Astrocyte of the spinal cord (primary cell): Measurements from ENCODE around the gene S100A14.

Source experiments
- DNase-seq: peaks from one replicate; pipeline ENCODE4 v3.0.0; 2011; ENCODE audit warnings: low read depth, low spot score
- H3K4me3 ChIP-seq: 2 replicates; pipeline ENCODE4 v1.5.1; 2011; ENCODE audit warnings: low read depth, mild to moderate bottlenecking, low read length, moderate library complexity
- CTCF ChIP-seq: IDR thresholded peaks from 2 replicates; pipeline ENCODE4 v1.5.1; 2012; ENCODE audit warnings: low read depth, mild to moderate bottlenecking, low read length, inconsistent platforms
- in situ Hi-C: cut with HindIII; loops from 2 replicates; pipeline ENCODE4 v1.10.0; 2017; ENCODE audit warnings: low sequenced_read_pairs

S100A14 gene

GRCh38 chr1:153658400-153659174 lies 42.5 kb upstream of the S100A14 start, which contains the start of gene SNAPIN:
TSS of gene SNAPIN (plus strand) at chr1:153658703. CDS start at chr1:153658744, 41 bp downstream.
- DNase-seq: peak; percentile 88
- peak within 1 kb of the TSS; percentile 70 for H3K4me3 ChIP-seq
- in situ Hi-C loops: no loop called here
- TF ChIP-seq CTCF: peak; percentile 19

- TF ChIP-seq CTCF: no peak
- in situ Hi-C loops: no loop called here
- DNase-seq: no peak
- H3K4me3 ChIP-seq: no peak overlapping the region
Observed at GRCh38 chr1:153655333-153655732, 39.2 kb upstream of the S100A14 start.

GRCh38 chr1:153652805-153653500 lies 36.8 kb upstream of the S100A14 start:
- no peak overlapping the region for H3K4me3 ChIP-seq
- in situ Hi-C loops: no loop called here
- TF ChIP-seq CTCF: no peak
- peak; percentile 42 for DNase-seq

- TF ChIP-seq CTCF: no peak
- in situ Hi-C loops: no loop called here
- DNase-seq: no peak
- H3K4me3 ChIP-seq: no peak overlapping the region
Observed at GRCh38 chr1:153651771-153652170, 35.6 kb upstream of the S100A14 start.

- in situ Hi-C loops: no loop called here
- DNase-seq: no peak
- TF ChIP-seq CTCF: no peak
- H3K4me3 ChIP-seq: no peak overlapping the region
Observed at GRCh38 chr1:153649863-153650235, 33.7 kb upstream of the S100A14 start.

- H3K4me3 ChIP-seq: no peak overlapping the region
- DNase-seq: no peak
- in situ Hi-C loops: no loop called here
- TF ChIP-seq CTCF: no peak
Observed at GRCh38 chr1:153649137-153649862, 33.2 kb upstream of the S100A14 start.
